ENCODE measurements around the gene TMEM135. TPM values are rescaled to one million over a fixed set of nuclear protein-coding genes. Genes with fewer than 3 reads are reported as not detected.
"Not testable (repeated sequence)": the region's sequence is repeated elsewhere in the genome, so short reads cannot be mapped to it uniquely, and the experiment has no call there.

TMEM135 gene
- total RNA-seq, 2 experiments from 2014 or later: 25.5 to 26.0 TPM

- CTCF ChIA-PET: no interaction called here
- POLR2A ChIA-PET: no interaction called here
- Mint-ChIP-seq H3K4me1 (no peaks in the 10 kb centered on the region), H3K27me3 (no peaks in the 10 kb centered on the region), H3K4me3 (no peak overlapping the region), H3K27ac (no peak overlapping the region), H3K9me3 (ENCODE audit: low read depth) (no peaks in the 10 kb centered on the region), H3K36me3 (ENCODE audit: low read depth) (no peaks in the 10 kb centered on the region)
- intact Hi-C loops (cut with DNase I, micrococcal nuclease): no loop called here
- DNase-seq (no peak), ATAC-seq (no peak)
These were observed 229.0 kb downstream of the TMEM135 start for GRCh38 chr11:87266751-87267150.

DNA sequence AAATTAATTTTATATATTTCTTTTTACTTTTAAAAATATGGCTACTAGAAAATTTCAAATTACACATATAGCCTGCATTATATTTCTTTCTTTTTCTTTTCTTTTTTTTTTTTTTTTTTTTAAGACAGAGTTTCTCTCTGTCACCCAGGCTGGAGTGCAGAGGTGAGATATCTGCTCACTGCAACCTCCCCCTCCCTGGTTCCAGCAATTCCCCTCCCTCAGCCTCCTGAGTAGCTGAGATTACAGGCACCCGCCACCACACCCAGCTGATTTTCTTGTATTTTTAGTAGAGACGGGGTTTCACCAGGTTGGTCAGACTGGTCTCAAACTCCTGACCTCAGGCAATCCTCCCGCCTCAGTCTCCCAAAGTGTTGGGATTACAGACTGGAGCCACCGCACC lies 234.2 kb downstream of the TMEM135 start:
- H3K4me1 Mint-ChIP-seq; intact Hi-C loops (cut with DNase I, micrococcal nuclease): not testable (repeated sequence)
- CTCF ChIA-PET: interaction anchor here (1.3 kb wide), 1 partner anchor 10 kb away, joined by 7 read pairs; no protein-coding TSS in a partner anchor

DNA sequence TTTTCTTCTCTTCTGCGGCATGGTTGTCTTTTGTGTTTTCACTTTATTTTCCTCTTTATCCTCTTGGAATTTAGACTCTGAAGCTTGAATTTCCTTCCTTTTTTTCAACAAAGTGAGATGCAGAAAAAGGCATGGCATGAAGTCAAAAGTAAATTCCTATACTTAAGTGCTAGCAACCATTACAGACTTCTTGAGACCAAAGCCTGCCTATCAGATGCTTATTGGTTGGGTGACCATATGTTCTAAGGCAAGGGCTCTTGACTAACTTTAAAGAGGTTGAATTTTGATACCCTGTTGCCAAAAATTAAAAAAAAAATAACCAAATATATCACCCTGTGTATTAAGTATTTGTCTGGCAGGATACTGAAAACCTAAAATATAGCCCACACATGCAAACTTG lies 237.4 kb downstream of the TMEM135 start:
- POLR2A ChIA-PET: no interaction called here
- no peaks in the 10 kb centered on the region for H3K27me3 Mint-ChIP-seq
- ATAC-seq: no peak
- no peak overlapping the region for H3K27ac Mint-ChIP-seq
- no peaks in the 10 kb centered on the region for H3K36me3 Mint-ChIP-seq (ENCODE audit: low read depth)
- no peaks in the 10 kb centered on the region for H3K9me3 Mint-ChIP-seq (ENCODE audit: low read depth)
- no peak overlapping the region for H3K4me3 Mint-ChIP-seq
- intact Hi-C loops (cut with DNase I, micrococcal nuclease): no loop called here
- CTCF ChIA-PET: no interaction called here
- no peaks in the 10 kb centered on the region for H3K4me1 Mint-ChIP-seq
- DNase-seq: no peak

More for the DNA sequence above, 234.2 kb downstream of the TMEM135 start:
- H3K4me3 Mint-ChIP-seq; POLR2A ChIA-PET; H3K27me3 Mint-ChIP-seq; H3K36me3 Mint-ChIP-seq (ENCODE audit: low read depth); DNase-seq; H3K27ac Mint-ChIP-seq; H3K9me3 Mint-ChIP-seq (ENCODE audit: low read depth); ATAC-seq: not testable (repeated sequence)

GRCh38 chr11:87280143-87280542 lies 242.4 kb downstream of the TMEM135 start:
- DNase-seq: no peak
- ChIA-PET CTCF (no interaction called here), POLR2A (no interaction called here)
- no peaks in the 10 kb centered on the region for H3K36me3 Mint-ChIP-seq (ENCODE audit: low read depth)
- no peaks in the 10 kb centered on the region for H3K27me3 Mint-ChIP-seq
- H3K9me3 Mint-ChIP-seq (ENCODE audit: low read depth): no peaks in the 10 kb centered on the region
- H3K4me1 Mint-ChIP-seq: no peaks in the 10 kb centered on the region
- H3K4me3 Mint-ChIP-seq: no peak overlapping the region
- intact Hi-C loops (cut with DNase I, micrococcal nuclease): no loop called here
- H3K27ac Mint-ChIP-seq: no peak overlapping the region
- ATAC-seq: no peak

GRCh38 chr11:87281496-87281895 lies 243.8 kb downstream of the TMEM135 start:
- ATAC-seq: no peak
- intact Hi-C loops (cut with DNase I, micrococcal nuclease): no loop called here
- POLR2A ChIA-PET: no interaction called here

DNA sequence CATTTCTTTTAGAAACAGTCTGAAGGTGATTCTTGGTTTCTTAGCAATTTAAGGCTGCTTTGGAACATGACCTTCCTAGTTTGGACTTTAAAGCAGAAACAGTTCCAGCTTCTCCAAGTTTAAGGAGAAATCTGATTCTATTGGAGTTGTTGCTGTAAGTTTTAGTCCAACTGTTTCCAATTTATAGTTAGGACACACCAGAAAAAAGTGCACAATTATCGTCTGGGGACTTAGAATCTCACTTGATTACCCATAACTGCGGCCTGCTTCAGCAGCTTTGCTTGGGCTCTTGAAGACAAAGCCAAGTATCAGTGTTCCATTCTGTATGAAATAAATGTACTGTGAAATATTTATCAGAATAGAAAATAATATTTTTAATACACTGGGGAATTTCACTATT lies 246.6 kb downstream of the TMEM135 start:
- no peaks in the 10 kb centered on the region for H3K27me3 Mint-ChIP-seq
- no peaks in the 10 kb centered on the region for H3K9me3 Mint-ChIP-seq (ENCODE audit: low read depth)
- H3K4me1 Mint-ChIP-seq: no peaks in the 10 kb centered on the region
- no peak overlapping the region for H3K27ac Mint-ChIP-seq
- DNase-seq (no peak), ATAC-seq (no peak)
- H3K36me3 Mint-ChIP-seq (ENCODE audit: low read depth): peaks cover 4% of the 10 kb centered on the region
- ChIA-PET POLR2A (no interaction called here), CTCF (interaction anchor here (0.9 kb wide), 1 partner anchor 151 kb away, joined by 4 read pairs; no protein-coding TSS in a partner anchor)
- no peak overlapping the region for H3K4me3 Mint-ChIP-seq
- intact Hi-C loops (cut with DNase I, micrococcal nuclease): no loop called here

More at GRCh38 chr11:87281496-87281895, 243.8 kb downstream of the TMEM135 start:
- Mint-ChIP-seq H3K27me3 (no peaks in the 10 kb centered on the region), H3K4me1 (no peaks in the 10 kb centered on the region), H3K27ac (no peak overlapping the region), H3K9me3 (ENCODE audit: low read depth) (no peaks in the 10 kb centered on the region), H3K36me3 (ENCODE audit: low read depth) (peaks cover 4% of the 10 kb centered on the region), H3K4me3 (no peak overlapping the region)
- DNase-seq: no peak
- CTCF ChIA-PET: interaction anchor here (1.1 kb wide), 1 partner anchor 9 kb away, joined by 7 read pairs; no protein-coding TSS in a partner anchor

GRCh38 chr11:87285674-87286073 lies 247.9 kb downstream of the TMEM135 start:
- intact Hi-C loops (cut with DNase I, micrococcal nuclease); H3K4me1 Mint-ChIP-seq; POLR2A ChIA-PET; H3K36me3 Mint-ChIP-seq (ENCODE audit: low read depth); H3K4me3 Mint-ChIP-seq; H3K27ac Mint-ChIP-seq; H3K27me3 Mint-ChIP-seq; ATAC-seq; DNase-seq; H3K9me3 Mint-ChIP-seq (ENCODE audit: low read depth): not testable (repeated sequence)
- CTCF ChIA-PET: interaction anchor here (0.6 to 2.2 kb wide), 6 partner anchors 175 to 347 kb away, joined by 3 to 8 read pairs (median 4); no protein-coding TSS in a partner anchor

DNA sequence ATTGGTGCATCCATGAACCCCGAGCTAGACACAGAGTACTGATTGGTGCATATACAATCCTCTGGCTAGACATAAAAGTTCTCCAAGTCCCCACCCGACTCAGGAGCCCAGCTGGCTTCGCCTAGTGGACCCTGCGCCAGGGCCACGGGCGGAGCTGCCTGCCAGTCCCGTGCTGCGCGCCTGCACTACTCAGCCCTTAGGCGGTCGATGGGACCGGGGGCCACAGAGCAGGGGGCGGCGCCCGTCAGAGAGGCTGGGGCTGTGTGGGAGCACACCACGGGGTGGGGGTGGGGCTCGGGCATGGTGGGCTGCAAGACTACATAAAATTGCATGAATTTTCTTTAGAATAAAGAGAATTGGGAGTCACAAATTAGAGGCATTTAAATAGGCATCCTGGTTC lies 248.6 kb downstream of the TMEM135 start:
- Mint-ChIP-seq H3K4me1 (no peaks in the 10 kb centered on the region), H3K27me3 (no peaks in the 10 kb centered on the region), H3K36me3 (ENCODE audit: low read depth) (peaks cover 4% of the 10 kb centered on the region), H3K9me3 (ENCODE audit: low read depth) (no peaks in the 10 kb centered on the region), H3K27ac (no peak overlapping the region), H3K4me3 (no peak overlapping the region)
- intact Hi-C loops (cut with DNase I, micrococcal nuclease): no loop called here
- no peak for ATAC-seq
- no peak for DNase-seq
- ChIA-PET CTCF (interaction anchor here (0.9 to 2.2 kb wide), 5 partner anchors 12 to 348 kb away, joined by 3 to 8 read pairs (median 3); no protein-coding TSS in a partner anchor), POLR2A (no interaction called here)

- CTCF ChIA-PET: interaction anchor here (0.6 to 3.9 kb wide), 10 partner anchors 8 to 350 kb away, joined by 3 to 20 read pairs (median 4); no protein-coding TSS in a partner anchor
These were observed 252.7 kb downstream of the TMEM135 start for GRCh38 chr11:87290304-87290922.

DNA sequence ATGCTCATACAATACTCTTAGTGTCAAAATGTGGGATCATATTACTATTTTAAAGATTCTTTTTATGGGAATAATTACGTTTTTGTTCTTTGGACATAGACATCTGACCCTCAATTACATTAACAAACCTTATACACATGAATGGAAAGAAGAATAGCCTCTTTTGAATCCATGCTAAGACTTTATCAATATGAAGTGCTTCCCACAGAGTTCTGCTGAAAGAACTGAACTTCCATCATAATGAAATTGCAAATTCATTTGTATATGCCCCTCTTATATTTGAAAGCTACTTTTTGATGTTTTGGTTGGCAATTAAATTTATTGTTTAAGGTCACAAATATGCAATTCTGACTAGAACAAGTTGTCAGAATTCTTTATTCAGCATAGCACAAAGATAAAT lies 254.9 kb downstream of the TMEM135 start:
- no peak for ATAC-seq
- H3K9me3 Mint-ChIP-seq (ENCODE audit: low read depth): no peaks in the 10 kb centered on the region
- no peaks in the 10 kb centered on the region for H3K27me3 Mint-ChIP-seq
- peaks cover 2% of the 10 kb centered on the region for H3K36me3 Mint-ChIP-seq (ENCODE audit: low read depth)
- intact Hi-C loops (cut with DNase I, micrococcal nuclease): loop anchor here in 1 of 2 experiments (5.0 kb wide), 1 partner anchor 420 kb away; no protein-coding TSS in a partner anchor
- POLR2A ChIA-PET: no interaction called here
- H3K4me1 Mint-ChIP-seq: no peaks in the 10 kb centered on the region
- H3K27ac Mint-ChIP-seq: no peak overlapping the region
- CTCF ChIA-PET: interaction anchor here (1.4 kb wide), 1 partner anchor 344 kb away, joined by 3 read pairs; no protein-coding TSS in a partner anchor
- no peak for DNase-seq
- no peak overlapping the region for H3K4me3 Mint-ChIP-seq

More at GRCh38 chr11:87290304-87290922, 252.7 kb downstream of the TMEM135 start:
- Mint-ChIP-seq H3K4me1 (no peaks in the 10 kb centered on the region), H3K9me3 (ENCODE audit: low read depth) (no peaks in the 10 kb centered on the region), H3K4me3 (no peak overlapping the region), H3K36me3 (ENCODE audit: low read depth) (peaks cover 1% of the 10 kb centered on the region), H3K27me3 (no peaks in the 10 kb centered on the region), H3K27ac (no peak overlapping the region)
- POLR2A ChIA-PET: no interaction called here
- intact Hi-C loops (cut with DNase I, micrococcal nuclease): loop anchor here (1.0 to 5.0 kb wide), 7 partner anchors 194 to 420 kb away; no protein-coding TSS in a partner anchor
- no peak for DNase-seq
- ATAC-seq: no peak

- DNase-seq (no peak), ATAC-seq (no peak)
- Mint-ChIP-seq H3K27ac (no peak overlapping the region), H3K9me3 (ENCODE audit: low read depth) (no peaks in the 10 kb centered on the region), H3K4me3 (no peak overlapping the region), H3K27me3 (no peaks in the 10 kb centered on the region), H3K36me3 (ENCODE audit: low read depth) (peaks cover 4% of the 10 kb centered on the region), H3K4me1 (peaks cover 2% of the 10 kb centered on the region)
- CTCF ChIA-PET: interaction anchor here (2.3 kb wide), 1 partner anchor 356 kb away, joined by 8 read pairs; no protein-coding TSS in a partner anchor
- intact Hi-C loops (cut with DNase I, micrococcal nuclease): no loop called here
- POLR2A ChIA-PET: no interaction called here
These were observed 257.5 kb downstream of the TMEM135 start for GRCh38 chr11:87295237-87295636.

DNA sequence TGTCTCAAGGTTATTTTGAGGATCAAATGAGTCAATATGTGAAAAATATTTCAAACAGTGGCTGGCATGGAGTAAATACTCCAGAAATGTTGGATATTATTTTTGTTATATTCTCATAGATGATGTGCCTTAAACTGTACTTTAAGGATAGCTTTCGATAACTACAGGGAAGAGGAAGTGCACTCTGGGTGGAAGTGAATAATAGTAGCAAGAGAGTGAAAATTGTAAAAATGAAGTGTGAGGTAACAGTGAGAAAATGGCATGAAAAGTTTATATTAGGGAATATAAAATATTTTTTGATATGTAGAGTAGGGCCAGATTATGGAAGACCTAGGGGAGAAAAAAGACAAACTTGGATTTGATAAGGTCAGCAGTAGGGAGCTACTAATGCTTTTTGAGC lies 258.9 kb downstream of the TMEM135 start:
- intact Hi-C loops (cut with DNase I, micrococcal nuclease): no loop called here
- CTCF ChIA-PET: interaction anchor here (2.3 kb wide), 1 partner anchor 357 kb away, joined by 8 read pairs; no protein-coding TSS in a partner anchor
- no peaks in the 10 kb centered on the region for H3K27me3 Mint-ChIP-seq

More for the DNA sequence above, 258.9 kb downstream of the TMEM135 start:
- ATAC-seq: no peak
- Mint-ChIP-seq H3K4me3 (no peak overlapping the region), H3K36me3 (ENCODE audit: low read depth) (peaks cover 4% of the 10 kb centered on the region), H3K4me1 (peaks cover 2% of the 10 kb centered on the region), H3K27ac (no peak overlapping the region), H3K9me3 (ENCODE audit: low read depth) (no peaks in the 10 kb centered on the region)
- DNase-seq: no peak
- POLR2A ChIA-PET: no interaction called here
